Anterior cingulate cortex (tissue), 58 donors: ENCODE results near the gene TUBB1.
"Not testable (repeated sequence)": the region's sequence is repeated elsewhere in the genome, so short reads cannot be mapped to it uniquely, and the experiment has no call there.

Experiments
- DNase-seq, 58 donors: peaks; one replicate each; lab custom pipeline; 2025; lab: John Stamatoyannopoulos, UW

Gene TUBB1

DNA sequence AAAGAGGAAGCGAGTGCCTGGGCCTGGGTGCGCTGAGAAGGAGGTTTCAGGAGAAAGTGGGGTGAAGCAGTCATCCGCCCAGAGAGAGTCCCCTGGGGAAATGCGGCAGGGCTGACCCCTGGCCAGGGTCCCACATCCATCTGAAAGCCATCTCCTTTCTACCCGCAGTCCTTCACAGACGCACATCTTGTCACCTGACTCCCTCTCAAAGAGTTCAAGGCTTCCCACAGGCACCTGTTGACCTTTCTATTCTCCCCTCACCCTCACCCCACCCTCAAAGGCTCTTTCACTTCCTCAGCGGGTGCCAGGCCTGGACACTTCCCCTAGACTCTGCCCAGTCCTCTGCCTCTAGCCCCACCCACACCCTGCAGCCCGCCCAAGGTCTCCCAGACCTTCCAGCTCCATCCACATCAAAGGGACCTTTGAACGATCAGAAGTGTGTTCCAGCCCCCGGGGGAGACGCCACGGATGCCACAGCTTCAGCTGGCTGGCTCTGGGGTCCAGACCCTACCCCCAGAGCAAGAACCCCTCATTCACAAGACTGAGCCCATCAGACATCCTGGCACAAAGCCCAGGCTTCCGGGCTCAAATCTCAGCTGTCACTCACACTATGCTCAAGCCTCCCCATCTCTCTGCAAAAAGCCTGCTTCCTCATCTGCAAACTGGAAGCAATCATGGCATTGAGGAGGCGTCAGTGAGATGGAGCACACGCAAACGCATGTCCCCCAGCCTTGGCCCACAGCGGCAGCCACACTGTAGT lies 14.3 kb upstream of the TUBB1 start:
- DNase-seq = peak in 19 of 58 donors; percentile 9 to 61 (median 42)

DNA sequence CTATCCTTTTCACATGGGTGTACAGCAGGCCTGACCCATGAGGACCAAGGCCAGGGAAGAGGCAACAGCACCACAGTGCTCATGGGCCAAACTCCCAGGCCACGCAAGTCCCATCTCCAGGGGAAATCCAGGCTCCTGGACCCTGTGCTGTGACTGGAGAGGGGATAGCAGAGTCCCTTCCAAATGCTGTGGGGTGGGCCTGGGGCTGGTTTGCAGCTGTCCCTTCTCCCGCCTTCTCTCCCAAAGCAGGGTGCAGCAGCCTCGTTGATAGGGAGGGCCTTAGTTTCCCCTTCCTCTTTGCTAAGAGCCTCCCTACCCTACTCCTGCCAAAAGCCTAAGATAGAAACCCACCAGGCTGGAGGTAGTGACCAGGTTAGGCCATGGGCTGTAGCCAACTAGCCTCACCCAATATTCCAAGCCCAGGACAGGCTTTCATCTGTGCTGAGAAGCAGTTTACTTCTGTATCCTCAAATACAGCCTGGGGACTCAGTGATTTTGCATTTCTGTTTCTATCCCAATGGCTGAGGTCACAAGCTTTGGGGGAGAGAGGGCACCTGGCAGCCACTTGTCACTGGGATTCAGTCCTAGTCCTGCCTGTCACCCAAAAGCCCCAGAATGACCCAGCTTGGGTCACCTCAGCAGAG lies 13.6 kb upstream of the TUBB1 start:
- no peak for DNase-seq

DNA sequence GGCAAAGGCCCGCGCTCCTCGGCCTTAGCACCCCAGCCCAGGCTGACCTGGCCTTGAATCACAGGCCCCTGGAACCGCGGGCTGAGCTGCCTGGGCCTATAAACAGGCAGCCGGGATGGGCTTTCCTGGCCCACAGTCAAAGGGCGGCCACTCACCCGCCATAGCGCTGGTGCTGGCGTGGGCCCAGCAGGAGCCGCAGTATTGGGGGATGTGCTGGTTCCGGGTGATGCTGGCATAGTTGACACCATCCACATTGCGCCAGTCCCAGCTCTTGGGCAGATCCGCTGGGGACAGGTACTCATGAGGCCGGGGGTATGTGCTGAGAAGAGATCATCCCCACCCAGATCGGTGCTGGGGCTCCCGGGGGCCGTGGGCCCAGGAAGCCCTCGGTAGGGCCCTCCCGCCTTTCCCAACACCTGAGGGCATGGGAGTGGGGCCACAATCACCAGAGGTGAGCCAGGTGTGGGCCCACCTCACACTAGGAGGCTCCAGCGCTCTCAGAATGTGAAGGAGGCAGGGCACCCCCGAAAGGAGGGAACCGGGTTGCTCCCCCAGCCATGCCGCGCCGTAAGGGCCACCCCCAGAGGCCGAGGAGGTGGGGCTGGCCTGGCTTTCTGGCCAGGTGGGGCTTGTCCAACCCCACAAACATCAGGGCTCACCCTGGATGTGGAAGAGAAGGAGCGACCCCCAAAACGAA lies 12.9 kb upstream of the TUBB1 start:
- DNase-seq = no peak

DNA sequence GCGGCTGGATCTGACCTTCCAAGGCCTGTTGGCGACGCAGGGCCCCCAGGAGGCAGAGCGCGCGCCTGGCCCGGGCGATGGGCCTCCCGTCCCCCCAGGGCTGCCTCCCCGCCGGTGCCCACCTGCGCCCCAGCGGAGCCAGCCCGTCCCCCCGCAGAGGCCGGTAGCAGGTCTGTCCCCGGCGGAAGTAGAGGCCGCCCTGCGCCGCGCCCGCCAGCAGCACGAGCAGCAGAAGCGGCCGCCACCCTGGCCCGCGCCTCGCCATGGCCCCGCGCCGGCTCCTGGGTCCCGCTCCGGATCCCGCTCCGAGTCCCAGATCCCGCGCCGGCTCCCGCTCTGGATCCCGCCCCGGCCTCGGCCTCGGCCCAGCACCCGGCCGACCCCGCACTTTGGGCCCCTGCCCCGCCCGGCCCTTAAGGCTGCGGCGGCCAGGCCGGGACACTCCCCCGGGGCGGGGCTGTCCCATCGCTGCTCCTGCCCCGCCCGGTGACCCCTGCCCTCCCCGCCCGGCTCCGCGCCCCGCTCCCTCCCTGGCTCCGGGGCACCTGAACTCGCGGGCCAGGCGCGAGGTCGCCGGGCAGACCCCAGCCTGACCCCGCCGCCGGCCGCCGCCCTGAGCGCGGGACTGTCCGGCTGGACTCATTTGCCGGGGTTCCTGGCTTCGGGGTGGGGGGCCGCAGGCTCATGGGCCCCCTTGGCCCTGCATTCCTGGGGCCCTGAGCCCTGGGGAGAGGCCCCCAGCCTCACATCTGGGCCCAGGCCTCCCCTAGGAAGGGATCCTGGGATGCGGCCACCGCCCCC lies 12.2 kb upstream of the TUBB1 start, which contains the start of gene CTSZ:
Gene CTSZ (minus strand): TSS at position 391 of the 801 bp plus-strand sequence. CDS start 126 bp downstream, at position 265.
- DNase-seq = peak in 5 of 58 donors; percentile 18 to 45 (median 39)

DNA sequence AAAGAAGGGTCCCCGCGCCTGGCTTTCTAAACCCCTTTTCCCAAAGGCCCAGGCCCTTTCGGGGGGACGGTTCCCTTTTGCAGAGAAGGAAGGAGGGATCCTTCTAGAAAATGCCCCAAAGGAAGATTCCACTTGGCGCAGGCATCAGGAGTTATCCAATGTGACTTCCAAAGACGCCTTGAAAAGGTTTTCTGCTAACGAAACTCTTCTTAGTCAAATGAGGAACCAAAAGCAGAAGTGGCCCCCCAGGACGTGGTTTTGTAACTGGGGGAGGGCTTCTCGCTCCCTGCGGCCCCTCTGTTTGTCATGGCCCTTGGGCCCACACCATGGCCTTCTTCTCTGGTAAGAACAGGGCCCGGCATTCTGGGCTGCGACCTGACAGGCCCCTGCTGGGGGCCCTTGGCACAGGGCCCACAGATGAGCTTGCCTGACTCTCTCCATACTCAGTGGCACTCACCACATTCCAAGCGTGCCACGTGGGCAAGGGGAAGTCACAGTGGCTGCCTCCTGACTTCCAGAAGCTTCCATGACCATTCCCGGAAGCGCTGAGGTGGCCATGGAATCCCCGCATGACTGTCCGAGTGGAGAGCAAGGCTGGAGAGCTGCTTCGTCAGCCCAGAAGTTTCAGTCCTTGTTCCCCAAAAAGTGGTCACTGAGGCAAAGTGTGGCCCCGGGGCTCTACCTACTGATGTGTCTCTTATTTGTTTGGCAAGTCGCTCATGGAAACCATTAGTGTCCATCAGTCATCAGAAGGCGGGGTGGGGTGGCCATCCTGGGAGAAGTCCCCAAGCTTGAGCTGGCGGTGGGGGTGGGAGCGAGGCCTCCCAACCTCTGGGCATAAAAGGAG lies 11.3 kb upstream of the TUBB1 start:
- peak in 13 of 58 donors; percentile 17 to 57 (median 32) for DNase-seq

DNA sequence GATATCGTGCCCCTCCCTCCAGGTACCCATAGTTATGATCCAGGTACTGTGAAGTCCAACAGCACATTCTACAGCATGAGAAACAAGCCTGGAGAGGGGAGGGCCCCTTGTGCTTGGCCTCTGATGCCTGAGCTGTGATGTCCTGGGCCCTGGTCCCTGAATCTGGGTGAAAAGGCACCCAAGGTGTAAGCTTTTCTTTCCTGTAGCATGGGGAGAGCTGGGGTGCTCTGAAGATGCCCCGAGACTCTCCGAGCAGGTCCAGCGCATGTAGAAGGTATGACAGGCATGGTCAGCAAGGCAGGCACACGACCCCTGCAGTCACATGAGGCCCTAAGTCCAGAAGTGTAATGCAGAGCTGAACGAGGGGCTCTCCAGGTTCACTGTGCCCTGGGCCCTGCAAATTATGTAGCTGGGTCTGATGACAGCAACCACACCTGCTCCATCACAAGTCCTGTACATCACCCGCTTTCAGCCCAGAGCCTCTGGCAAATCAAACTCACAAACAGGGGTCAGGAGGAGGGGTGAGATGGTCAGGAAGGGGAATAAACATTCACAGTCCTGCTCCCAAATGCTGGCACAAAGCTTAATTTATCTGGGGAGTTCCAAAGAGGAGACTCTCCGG lies 10.4 kb upstream of the TUBB1 start:
- no peak for DNase-seq

DNA sequence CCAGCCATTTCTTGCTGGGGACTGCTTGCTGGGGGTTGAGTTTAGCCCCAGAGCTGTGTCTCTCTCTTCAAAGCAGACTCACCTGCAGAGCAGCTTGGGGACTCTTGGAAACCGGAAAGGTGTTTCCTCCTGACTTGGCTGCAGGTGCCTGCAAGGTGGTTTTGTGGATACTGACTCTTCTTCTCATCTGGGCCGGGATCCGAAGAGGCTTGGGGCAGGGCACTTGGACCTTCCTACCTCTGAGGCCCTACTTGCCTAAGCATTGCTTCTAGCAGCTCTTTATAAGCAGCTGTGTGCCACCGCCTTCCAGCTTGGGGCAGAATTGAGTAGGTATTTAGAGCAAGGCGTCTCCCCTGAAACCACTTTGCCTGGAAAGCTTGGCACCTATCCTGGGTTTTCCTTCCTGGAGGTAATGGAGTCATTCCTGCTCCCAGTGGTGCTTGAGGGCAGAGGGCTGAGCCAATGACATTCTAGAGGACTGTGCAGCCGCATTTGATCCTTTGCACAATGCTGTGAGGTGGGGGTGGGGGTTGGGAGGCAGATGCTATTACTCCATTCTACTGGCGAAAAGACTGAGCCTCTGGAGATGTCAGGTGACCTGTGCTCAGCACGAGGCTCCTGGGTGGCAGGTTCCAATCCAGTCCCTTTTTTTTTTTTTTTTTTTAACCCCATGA lies 8.8 kb upstream of the TUBB1 start:
- no peak for DNase-seq

DNA sequence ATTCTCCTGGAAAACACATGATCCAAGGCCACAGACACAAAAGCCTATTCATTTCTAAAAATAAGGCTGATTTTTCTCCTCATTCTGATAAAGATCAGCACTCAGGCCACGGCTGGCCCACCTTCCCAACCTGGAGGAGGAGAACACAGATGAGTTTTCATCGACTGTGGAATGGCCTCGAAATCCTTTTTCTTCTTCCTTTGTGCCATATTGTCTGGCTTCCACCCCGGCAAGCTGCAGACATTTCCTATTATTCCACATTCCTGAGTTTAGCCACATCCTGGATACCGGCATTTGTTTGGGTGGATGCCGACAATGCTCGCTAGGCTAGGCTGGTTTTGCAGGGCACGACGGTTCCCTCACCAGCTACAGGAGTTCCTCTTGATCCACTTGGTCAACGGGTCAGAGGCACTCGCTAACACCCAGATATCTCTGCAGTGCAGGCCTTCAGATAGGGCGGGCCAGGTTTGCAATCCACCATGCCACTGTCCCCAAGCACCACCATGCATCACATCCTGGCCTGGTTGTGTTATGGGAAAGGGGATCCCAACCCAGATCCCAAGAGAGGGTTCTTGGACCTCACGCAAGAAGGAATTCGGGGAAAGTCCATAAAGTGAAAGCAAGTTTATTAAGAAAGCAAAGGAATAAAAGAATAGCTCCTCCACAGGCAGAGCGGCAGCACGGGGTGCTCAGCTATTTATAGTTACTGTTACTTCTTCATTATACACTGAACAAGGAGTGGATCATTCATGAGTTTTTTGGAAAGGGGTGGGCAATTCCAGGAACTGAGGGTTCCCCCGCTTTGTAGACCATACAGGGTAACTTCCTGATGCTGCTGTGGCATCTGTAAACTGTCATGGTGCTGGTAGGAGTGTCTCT lies 8.0 kb upstream of the TUBB1 start:
- DNase-seq = no peak

DNA sequence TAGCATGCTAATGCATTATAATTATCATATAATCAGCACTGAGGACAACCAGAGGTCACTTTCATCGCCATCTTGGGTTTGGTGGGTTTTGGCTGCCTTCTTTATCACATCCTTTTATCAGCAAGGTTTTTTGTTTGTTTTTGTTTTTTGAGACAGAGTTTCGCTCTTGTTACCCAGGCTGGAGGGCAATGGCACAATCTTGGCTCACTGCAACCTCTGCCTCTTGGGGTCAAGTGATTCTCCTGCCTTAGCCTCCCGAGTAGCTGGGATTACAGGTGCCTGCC lies 7.4 kb upstream of the TUBB1 start:
- not testable (repeated sequence) for DNase-seq

DNA sequence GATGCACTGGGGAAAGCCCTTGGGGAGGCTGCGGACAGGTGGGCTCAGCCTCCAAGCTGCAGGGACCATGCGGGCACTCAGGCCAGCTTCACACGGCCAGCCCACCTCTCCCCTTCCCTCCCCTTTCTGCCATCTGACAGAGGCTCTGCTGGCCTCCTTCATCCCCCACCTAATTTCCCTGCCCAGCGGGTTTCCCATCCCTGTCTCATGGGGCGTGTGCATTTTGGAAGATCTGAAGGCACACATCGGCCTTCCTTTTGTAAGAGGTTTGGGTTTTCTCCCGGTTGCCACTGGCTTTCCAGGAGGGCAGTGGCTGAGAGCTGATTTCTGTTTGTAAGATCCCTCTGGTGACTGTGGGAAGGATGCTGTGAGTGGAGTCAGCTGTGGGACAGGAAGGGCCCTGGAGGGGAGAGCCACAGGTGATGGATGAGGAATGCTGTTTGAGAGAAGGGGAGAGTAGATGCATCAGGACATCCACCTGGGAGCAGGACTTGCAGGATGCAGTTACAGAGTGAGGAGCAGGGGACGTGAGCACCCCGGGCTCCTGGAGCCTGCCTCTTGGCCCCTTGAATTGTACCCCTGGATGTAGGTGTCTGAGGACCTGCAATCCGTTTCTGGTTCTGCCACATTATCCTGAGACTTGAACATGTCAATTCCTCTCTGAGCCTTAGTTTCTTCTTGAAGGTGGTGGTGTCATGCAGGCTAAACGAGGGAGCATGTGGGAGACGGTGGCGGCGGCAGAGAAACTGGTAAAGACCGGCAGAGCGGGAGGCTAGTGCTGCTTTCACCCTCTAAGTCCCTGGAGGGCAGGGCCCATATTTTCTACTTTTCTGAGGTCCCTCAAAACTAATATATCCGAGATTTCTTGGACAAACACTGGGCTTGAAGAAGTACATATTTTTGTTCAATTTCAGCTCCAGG lies 5.9 kb upstream of the TUBB1 start:
- no peak for DNase-seq

DNA sequence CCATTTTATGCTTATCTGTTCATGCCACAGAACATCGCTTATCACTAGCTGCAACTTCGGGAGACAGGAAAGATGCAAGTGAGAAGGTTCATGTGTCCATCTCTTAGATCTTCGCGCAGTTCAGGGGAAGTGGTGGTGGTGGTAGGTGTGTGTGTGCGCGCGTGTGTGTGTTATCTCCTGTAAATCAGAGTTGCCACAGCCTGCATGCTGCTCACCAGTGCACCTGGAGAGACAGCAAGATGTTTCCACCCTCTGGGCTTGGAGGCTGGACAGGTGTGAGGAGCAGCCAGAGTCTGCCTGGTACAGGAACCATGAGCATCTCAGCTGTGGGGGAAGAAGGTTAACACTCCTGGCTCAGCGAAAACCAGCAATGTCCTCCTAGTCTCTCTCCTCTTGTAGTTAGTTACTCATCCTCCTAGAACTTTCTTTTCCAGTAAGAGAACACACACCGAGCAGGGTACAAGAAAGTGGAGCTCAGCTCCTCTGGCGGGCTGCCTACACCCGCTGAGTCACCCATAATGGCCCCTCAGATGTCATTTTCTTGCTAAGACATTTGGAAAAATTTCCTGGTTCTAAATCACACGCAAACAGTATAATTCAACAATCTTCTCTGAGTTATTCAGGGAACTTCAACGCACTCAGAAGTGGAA lies 5.1 kb upstream of the TUBB1 start:
- no peak for DNase-seq

DNA sequence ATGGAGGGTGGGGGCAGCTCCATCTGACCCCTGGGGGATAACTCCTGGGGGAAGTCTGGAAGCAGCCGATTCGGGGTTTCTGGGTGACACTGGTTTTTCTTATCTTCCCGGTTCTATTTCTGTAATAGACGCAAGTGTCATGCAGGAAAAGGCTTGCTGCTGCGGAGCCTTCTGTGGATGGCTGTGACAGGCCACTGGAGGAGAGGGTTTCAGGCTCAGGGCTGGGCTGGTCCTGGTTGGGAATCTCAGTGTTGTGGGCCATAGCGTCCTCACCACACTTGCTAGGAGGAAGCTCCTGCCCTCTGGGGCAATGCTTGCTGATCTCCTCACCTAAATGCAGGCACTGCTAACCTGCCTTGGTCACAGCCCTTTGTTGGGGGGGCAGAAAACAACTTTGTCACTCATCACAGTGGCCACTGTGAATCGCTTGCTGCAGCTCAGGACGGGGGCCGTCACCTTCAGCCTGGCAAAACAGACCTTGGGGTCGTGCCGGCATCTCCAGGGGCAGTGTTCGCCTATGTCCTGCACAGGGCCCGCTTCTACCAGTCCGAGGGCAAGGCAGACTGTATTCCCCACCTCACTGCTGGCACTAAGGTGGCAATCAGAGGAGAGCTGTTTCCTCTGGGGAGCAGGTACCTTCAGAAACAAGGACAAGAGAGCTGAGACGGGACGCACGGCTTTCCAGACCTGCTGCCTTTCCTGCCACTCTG lies 4.4 kb upstream of the TUBB1 start:
- no peak for DNase-seq

DNA sequence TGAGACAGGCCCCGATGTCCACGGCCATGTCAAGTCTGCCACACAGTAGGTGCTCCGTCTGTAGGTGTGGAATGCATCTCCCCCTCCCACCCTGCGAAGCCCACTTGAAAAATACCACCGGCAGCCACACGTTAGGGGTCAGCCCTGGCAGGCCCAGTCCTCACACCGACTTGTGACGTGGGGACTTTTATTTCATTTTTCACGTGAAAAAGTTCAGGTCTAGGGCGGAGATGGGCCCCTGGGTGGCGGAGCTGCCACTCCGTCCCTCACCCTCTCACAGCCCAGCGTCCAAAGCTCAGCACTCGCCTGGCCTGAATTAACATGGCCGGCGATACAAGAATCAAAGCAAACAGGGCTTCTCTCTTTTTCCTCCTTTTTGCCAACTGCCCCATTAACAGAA lies 3.8 kb upstream of the TUBB1 start:
- no peak for DNase-seq

DNA sequence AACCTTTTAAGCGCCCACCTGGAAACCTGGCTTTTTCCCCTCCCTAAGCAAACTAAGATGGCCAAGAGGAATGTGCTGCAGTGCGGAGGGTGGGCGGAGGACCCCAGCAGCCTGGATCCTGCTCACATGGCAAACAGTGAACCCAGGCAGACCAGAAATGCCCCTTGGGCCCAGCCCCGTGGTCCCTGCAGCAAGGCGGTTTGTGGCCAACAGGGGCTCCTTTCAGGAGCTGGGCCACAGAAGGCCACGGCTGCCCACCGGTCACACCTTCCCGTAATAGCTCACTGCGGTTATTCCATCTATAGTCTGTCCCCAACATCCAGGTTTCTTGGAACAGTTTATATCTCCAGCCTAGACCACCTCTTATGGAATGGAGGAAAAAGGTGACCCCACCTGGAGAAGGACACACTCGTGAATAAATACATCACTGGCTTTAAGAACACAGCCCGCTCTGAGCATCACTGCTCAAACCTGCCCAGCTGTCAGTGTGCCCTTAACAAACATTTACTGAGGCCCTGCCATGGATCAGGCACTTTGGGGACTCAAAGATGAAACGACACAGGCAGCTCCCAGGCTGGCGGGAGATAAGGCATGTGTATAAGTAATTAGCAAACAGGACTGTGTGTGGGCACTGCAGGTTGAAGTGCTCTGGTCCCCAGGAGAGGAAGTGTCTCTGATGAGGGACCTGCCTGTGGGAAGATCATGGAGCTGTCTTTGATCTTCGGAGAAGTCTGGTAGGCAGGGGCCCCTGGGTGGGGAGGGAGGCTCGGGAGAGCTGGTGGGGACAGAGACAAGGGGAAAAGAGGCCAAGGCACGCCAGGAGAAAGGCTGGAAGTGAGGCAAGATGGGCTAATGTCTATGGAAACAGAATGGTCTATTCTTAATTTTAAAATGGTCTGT lies 3.2 kb upstream of the TUBB1 start:
- no peak for DNase-seq
